GM12892 (cell line): ENCODE data around the gene SORCS2.

Source experiments
- POLR2A ChIP-seq: IDR thresholded peaks from 2 replicates; pipeline ENCODE4 v1.6.1; 2011; ENCODE audit warnings: low read depth, low read length, control low read depth
- POLR2AphosphoS5 ChIP-seq: IDR thresholded peaks from 2 replicates; pipeline ENCODE4 v1.6.1; 2011; ENCODE audit warnings: low read depth, low read length, control low read depth
- TAF1 ChIP-seq: IDR thresholded peaks from 2 replicates; pipeline ENCODE4 v1.6.1; 2011; ENCODE audit warnings: low read depth, mild to moderate bottlenecking, control low read depth, low read length, borderline replicate concordance

GRCh38 chr4:7677799-7678301 lies 485.5 kb downstream of the SORCS2 start:
- TF ChIP-seq POLR2AphosphoS5, result no peak
- no peak for TF ChIP-seq POLR2A
- no peak for TF ChIP-seq TAF1
